ENCODE results near the gene SH3GL1. TPM values are rescaled to one million over a fixed set of nuclear protein-coding genes. Genes with fewer than 3 reads are reported as not detected.

The SH3GL1 gene
- total and polyA plus RNA-seq, 2 of the 4 experiments (the other 2 are of a cell fraction) = 28.1 to 138 TPM

DNA sequence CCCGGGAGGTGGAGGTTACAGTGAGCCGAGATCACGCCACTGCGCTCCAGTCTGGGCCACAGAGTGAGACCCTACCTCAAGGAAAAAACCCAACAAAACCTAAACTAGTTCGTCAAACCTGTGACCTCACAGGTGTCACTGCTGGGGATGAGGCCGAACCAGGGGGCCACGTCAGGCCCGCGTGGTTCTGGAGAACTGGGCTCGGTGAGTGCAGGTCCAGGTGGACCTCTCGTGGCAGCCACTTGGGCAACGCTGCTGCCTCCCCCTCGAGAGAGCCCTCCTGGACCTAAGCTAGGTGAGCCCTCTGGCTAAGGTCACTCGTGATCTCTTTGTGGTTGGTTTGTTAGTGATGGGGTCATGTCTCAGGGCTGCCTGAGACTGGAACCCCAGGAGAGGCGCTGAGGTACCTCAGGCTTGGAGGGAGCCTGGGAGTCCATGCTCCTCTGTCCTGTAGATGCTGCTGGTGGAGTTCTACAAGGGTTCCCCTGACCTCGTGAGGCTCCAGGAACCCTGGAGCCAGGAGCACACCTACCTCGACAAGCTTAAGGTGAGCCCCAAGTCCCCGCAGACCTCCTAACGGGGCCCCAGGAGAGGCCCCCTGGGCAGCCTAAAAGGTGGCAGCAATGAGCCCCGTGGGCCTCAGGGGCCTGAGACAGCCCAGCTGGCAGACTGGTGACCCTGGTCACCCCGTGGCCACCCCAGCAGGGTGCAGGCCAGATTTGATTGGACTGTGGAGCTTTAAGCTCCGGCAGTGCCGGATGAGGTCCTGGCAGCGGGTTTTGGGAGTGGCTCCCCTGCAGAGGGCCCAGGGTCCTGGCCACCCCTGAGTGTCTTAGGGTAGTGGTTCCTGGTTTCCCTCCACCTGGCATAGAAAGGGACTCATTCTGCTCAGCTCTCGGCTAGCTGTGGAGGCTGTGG is 41.4 kb downstream of the SH3GL1 start:
- Histone ChIP-seq H3K4ac (ENCODE audit: low read depth, low read length) (no peak overlapping the region), H4K20me1 (ENCODE audit: insufficient read depth, low read length) (peaks cover 11% of the 10 kb centered on the region), H2BK5ac (ENCODE audit: low read depth, low read length, poor library complexity, severe bottlenecking) (no peak overlapping the region), H3K9me1 (ENCODE audit: insufficient read depth, low read length) (no peaks in the 10 kb centered on the region), H4K5ac (ENCODE audit: low read depth, low read length) (no peak overlapping the region), H2AK5ac (ENCODE audit: low read depth, low read length) (no peak overlapping the region), H3K79me1 (ENCODE audit: low read depth in 1 of 2, low read length in 2 of 2) (peaks cover 0 to 16% of the 10 kb centered on the region in 2 experiments; a peak in 3 of 4 replicates), H3K36me3 (ENCODE audit: control insufficient read depth, insufficient read depth, low read length) (peaks cover 48% of the 10 kb centered on the region), H3K56ac (ENCODE audit: extremely low read depth, insufficient read depth, low read length) (no peak overlapping the region), H3K14ac (replicated peaks; ENCODE audit: low read depth, low read length) (no peak overlapping the region), H3K4me1 (ENCODE audit: control insufficient read depth, insufficient read depth, low read length) (peaks cover 10% of the 10 kb centered on the region; the same call in 1 of the 2 replicates), H3K27me3 (ENCODE audit: control insufficient read depth, insufficient read depth, low read length) (no peaks in the 10 kb centered on the region), H4K8ac (ENCODE audit: low read depth in 2 of 2, low read length in 2 of 2) (no peak overlapping the region), H2BK120ac (ENCODE audit: low read depth, low read length) (no peak overlapping the region), H3K9me3 (ENCODE audit: control insufficient read depth, insufficient read depth, low read length) (no peaks in the 10 kb centered on the region), H2AK9ac (replicated peaks; ENCODE audit: low read depth, low read length, poor library complexity) (peak overlapping the region; percentile 50), H2BK15ac (ENCODE audit: low read depth, low read length) (no peak overlapping the region), H2BK20ac (ENCODE audit: low read depth, low read length) (no peak overlapping the region), H3K9ac (ENCODE audit: low read depth, low read length) (no peak overlapping the region), H3K4me3 (ENCODE audit: insufficient read depth, low read depth, low read length) (no peak overlapping the region), H3K27ac (ENCODE audit: insufficient read depth, low read length) (no peak overlapping the region), H4K91ac (ENCODE audit: insufficient read depth, low read depth, low read length) (no peak overlapping the region), H2AFZ (replicated peaks; ENCODE audit: low read length, poor library complexity) (peak overlapping the region; percentile 43), H3K4me2 (ENCODE audit: low read depth, low read length) (no peak overlapping the region), H3K18ac (ENCODE audit: low read depth, low read length) (no peak overlapping the region), H3K23ac (ENCODE audit: low read depth, low read length) (no peak overlapping the region)
- ChIA-PET POLR2A (ENCODE audit: unreplicated experiment) (no interaction called here), CTCF (no interaction called here)
- 81% methylated on average over 13 of the region's 25 CpGs; no CpG with 5 or more reads in 1 of the 2 experiments for WGBS, 2 experiments (ENCODE audit: extremely low coverage in 2 of 2, insufficient read length in 1 of 2)
- no TSS peak for BruUV-seq (replicated peaks)
- in situ Hi-C loops (cut with MboI; ENCODE audit: low sequenced_read_pairs) = no loop called here
- TF ChIP-seq CEBPB (IDR thresholded peaks at IDR 0.05; ENCODE audit: low read depth, low read length) (no peak), POLR2A (IDR thresholded peaks at IDR 0.05; ENCODE audit: low read depth, low read length) (no peak), MAZ (IDR thresholded peaks at IDR 0.05; ENCODE audit: borderline replicate concordance, low read depth, low read length) (no peak), BHLHE40 (IDR thresholded peaks at IDR 0.05; ENCODE audit: low read depth, low read length) (no peak), CHD1 (IDR thresholded peaks at IDR 0.05; ENCODE audit: low read depth, low read length) (no peak), MXI1 (IDR thresholded peaks at IDR 0.05; ENCODE audit: borderline replicate concordance, low read depth, low read length) (no peak), RCOR1 (IDR thresholded peaks at IDR 0.05; ENCODE audit: insufficient replicate concordance, low read length) (no peak), SMC3 (IDR thresholded peaks at IDR 0.05; ENCODE audit: low read depth, low read length) (no peak), RFX5 (IDR thresholded peaks at IDR 0.05; ENCODE audit: low read depth, low read length) (no peak), RAD21 (IDR thresholded peaks at IDR 0.05; ENCODE audit: low read length) (no peak), MAFK (IDR thresholded peaks at IDR 0.05; ENCODE audit: low read depth, low read length) (no peak)
- TF ChIP-seq, protein P1, sequence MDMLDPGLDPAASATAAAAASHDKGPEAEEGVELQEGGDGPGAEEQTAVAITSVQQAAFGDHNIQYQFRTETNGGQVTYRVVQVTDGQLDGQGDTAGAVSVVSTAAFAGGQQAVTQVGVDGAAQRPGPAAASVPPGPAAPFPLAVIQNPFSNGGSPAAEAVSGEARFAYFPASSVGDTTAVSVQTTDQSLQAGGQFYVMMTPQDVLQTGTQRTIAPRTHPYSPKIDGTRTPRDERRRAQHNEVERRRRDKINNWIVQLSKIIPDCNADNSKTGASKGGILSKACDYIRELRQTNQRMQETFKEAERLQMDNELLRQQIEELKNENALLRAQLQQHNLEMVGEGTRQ (IDR thresholded peaks at IDR 0.05; ENCODE audit: low read depth, low read length) = no peak
- TF ChIP-seq, protein P2, sequence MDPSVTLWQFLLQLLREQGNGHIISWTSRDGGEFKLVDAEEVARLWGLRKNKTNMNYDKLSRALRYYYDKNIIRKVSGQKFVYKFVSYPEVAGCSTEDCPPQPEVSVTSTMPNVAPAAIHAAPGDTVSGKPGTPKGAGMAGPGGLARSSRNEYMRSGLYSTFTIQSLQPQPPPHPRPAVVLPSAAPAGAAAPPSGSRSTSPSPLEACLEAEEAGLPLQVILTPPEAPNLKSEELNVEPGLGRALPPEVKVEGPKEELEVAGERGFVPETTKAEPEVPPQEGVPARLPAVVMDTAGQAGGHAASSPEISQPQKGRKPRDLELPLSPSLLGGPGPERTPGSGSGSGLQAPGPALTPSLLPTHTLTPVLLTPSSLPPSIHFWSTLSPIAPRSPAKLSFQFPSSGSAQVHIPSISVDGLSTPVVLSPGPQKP (IDR thresholded peaks at IDR 0.05; ENCODE audit: borderline replicate concordance, low read depth, low read length) = no peak
- TF ChIP-seq, protein P3, sequence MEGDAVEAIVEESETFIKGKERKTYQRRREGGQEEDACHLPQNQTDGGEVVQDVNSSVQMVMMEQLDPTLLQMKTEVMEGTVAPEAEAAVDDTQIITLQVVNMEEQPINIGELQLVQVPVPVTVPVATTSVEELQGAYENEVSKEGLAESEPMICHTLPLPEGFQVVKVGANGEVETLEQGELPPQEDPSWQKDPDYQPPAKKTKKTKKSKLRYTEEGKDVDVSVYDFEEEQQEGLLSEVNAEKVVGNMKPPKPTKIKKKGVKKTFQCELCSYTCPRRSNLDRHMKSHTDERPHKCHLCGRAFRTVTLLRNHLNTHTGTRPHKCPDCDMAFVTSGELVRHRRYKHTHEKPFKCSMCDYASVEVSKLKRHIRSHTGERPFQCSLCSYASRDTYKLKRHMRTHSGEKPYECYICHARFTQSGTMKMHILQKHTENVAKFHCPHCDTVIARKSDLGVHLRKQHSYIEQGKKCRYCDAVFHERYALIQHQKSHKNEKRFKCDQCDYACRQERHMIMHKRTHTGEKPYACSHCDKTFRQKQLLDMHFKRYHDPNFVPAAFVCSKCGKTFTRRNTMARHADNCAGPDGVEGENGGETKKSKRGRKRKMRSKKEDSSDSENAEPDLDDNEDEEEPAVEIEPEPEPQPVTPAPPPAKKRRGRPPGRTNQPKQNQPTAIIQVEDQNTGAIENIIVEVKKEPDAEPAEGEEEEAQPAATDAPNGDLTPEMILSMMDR (conservative IDR thresholded peaks at IDR 0.05; ENCODE audit: low read depth, low read length) = no peak
- DNase-seq (no peak), ATAC-seq (ENCODE audit: low read depth) (no peak)
- intact Hi-C loops (cut with micrococcal nuclease) = no loop called here
- dilution Hi-C loops (cut with HindIII; ENCODE audit: low sequenced_read_pairs, unreplicated experiment) = no loop called here

Data from IMR-90 (cell line).